ENCODE results near the gene BCL11B.

The BCL11B gene

DNA sequence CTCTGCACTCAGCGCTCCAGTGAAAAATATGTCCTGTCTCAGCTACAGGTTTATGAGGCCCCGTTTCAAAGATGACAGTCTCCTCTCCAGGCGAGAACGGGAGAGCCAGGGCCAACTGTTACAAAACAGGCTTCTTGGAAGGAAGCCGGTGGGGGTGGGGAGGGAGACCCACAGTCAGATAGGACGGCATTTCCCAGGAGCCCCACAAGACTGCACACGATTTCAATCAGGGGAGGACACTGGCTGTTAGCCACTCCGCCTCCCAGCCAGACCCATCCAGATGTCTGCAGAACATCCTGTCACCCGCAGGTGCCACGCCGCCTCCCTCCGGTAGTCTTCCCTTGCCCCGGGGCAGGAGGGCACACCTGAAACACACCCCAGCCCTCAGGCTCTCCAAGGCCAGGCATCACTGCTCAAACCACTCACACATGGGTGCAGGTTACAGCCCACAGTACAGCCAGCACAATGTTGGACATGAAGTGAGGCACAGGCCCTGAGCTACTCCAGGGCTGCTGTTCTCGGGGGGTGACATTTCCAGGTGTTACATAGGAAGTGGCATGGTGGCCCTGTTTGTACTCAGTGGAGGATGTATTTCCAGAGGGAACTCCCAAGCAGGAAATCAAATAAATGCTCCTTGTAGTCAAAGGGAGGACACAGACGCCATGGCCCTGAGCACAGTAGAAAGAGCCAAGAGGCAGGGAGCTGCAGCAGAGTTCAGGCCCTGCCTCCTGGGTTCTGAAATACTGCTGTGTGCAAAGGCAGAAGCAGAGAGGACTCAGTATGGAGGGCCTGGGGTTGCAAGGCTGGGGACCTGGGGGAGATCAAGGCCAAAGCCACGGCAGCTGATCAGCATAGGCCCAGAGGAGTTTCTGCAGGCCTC lies 138.1 kb downstream of the BCL11B start:
- no peak for DNase-seq (ENCODE audit: low read depth)
- TF ChIP-seq CTCF (IDR thresholded peaks at IDR 0.05; ENCODE audit: insufficient read depth, low read depth, low read length, missing control alignments), result no peak
- H3K4me3 ChIP-seq (ENCODE audit: low read depth, low read length), result no peak overlapping the region

DNA sequence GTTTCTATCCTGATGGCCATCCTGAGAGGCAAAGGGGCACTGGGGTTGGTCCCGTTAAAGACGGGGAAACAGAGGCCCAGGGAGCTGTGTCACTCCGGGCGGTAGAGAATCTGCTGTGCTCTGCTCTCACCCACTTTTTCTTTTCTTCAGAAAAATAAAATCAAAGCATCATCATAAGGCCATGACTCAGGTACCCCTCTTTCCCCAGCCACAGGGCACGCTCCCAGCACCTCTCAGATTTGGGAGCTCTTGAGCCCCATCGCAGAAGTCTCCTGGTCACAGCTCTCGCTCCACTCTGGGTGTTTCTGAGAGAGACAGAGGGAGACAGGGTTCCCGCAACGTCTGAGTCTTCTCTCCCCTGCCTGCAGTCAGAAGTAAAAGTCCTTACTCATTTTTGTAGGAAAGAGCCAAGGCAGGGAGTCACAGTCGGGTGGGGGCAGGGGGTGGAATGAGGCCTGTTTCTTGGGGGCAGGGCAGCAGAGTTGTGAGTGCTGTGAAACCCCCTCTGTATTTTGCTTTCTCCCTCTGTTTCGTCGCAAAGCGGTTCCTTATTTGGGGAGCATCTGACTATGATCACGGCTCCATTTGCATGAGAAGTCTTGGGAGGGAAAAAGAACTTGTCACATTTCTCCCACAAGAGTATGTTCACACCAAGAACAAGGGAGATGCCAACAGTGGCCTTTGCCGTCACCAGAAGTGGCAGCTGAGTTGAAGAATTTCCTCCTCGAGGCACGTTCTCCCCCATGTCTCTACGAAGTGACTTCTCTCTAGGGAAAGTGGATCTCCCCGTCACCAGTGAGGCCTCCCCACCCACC lies 139.0 kb downstream of the BCL11B start:
- no peak overlapping the region for H3K4me3 ChIP-seq (ENCODE audit: low read depth, low read length)
- no peak for DNase-seq (ENCODE audit: low read depth)
- no peak for TF ChIP-seq CTCF (IDR thresholded peaks at IDR 0.05; ENCODE audit: insufficient read depth, low read depth, low read length, missing control alignments)

DNA sequence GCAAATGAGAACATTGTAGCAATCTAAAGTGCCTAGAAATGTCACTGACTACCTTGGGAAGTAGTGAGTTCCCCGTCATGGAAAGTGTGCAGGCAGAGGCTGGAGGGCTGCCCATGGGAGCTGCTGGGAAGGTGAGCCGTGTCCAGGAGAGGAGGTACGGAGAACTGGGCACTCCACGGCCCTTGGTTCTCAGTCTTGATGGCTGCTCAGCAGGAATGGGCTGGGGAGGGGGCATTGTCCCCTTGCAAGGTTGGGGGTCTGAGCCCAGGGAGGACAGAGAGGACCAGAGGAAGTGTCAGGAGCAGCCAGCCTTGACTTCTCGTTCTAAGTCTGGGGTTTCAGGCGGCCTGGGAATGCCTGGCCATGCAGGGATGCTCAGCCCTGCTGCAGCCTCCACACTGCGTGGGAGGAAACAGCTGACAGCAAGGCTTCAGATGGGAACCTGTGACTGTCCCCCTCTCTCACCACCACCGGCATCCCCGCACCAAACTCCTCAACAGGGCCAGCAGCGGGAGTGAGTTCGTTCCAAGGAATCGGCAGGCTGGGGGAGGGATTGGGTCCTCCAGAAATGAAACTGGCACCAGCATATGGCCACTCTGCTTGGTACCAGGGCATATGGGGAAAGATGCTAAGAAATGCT lies 140.2 kb downstream of the BCL11B start:
- no peak overlapping the region for H3K4me3 ChIP-seq (ENCODE audit: low read depth, low read length)
- no peak for TF ChIP-seq CTCF (IDR thresholded peaks at IDR 0.05; ENCODE audit: insufficient read depth, low read depth, low read length, missing control alignments)
- DNase-seq (ENCODE audit: low read depth), result no peak

- no peak for DNase-seq (ENCODE audit: low read depth)
- no peak overlapping the region for H3K4me3 ChIP-seq (ENCODE audit: low read depth, low read length)
- no peak for TF ChIP-seq CTCF (IDR thresholded peaks at IDR 0.05; ENCODE audit: insufficient read depth, low read depth, low read length, missing control alignments)
Observed at GRCh38 chr14:99129998-99130397, 142.0 kb downstream of the BCL11B start.

GRCh38 chr14:99129211-99129696 lies 142.7 kb downstream of the BCL11B start:
- no peak for DNase-seq (ENCODE audit: low read depth)
- no peak for TF ChIP-seq CTCF (IDR thresholded peaks at IDR 0.05; ENCODE audit: insufficient read depth, low read depth, low read length, missing control alignments)

GRCh38 chr14:99128185-99128584 lies 143.8 kb downstream of the BCL11B start:
- TF ChIP-seq CTCF (IDR thresholded peaks at IDR 0.05; ENCODE audit: insufficient read depth, low read depth, low read length, missing control alignments), result no peak
- DNase-seq (ENCODE audit: low read depth), result no peak
- no peak overlapping the region for H3K4me3 ChIP-seq (ENCODE audit: low read depth, low read length)

More at GRCh38 chr14:99129211-99129696, 142.7 kb downstream of the BCL11B start:
- H3K4me3 ChIP-seq (ENCODE audit: low read depth, low read length), result no peak overlapping the region
